HL-60 (cell line): ENCODE measurements around the gene PRR5.
A peak's percentile ranks its signal among the peaks of the same experiment; 100 is the strongest.

Experiments used
- DNase-seq, 2 experiments: peaks; one replicate each; pipeline ENCODE4 v3.0.0-alpha.2; 2010 to 2020; ENCODE audit warnings: low read depth in 1 of 2, low spot score in 1 of 2
- H3K27ac ChIP-seq: fragments of 250-450 bp; sonication (Bioruptor Pico); replicated peaks from 2 replicates; pipeline ENCODE4 v1.5.1; 2020; ENCODE audit warnings: mild to moderate bottlenecking, moderate library complexity
- H3K27me3 ChIP-seq: fragments of 250-450 bp; sonication (Bioruptor Pico); 2 replicates; pipeline ENCODE4 v1.5.1; 2021; ENCODE audit warnings: mild to moderate bottlenecking, moderate library complexity; ENCODE audit not compliant: insufficient read depth, poor library complexity, severe bottlenecking
- H3K4me3 ChIP-seq: replicated peaks from 2 replicates; pipeline ENCODE4 v1.5.1; 2011; ENCODE audit warnings: mild to moderate bottlenecking, control low read depth, low read length; ENCODE audit not compliant: insufficient read depth
- CTCF ChIP-seq: IDR thresholded peaks from one replicate; pipeline ENCODE4 v1.5.1; 2011; ENCODE audit warnings: low read length, control low read depth, inconsistent platforms; ENCODE audit not compliant: insufficient read depth
- GABPA ChIP-seq: IDR thresholded peaks from 2 replicates; pipeline ENCODE4 v1.6.1; 2012; ENCODE audit warnings: low read depth
- POLR2AphosphoS5 ChIP-seq: IDR thresholded peaks from 2 replicates; pipeline ENCODE4 v1.6.1; 2012; ENCODE audit warnings: low read depth
- REST ChIP-seq: IDR thresholded peaks from 2 replicates; pipeline ENCODE4 v1.6.1; 2012; ENCODE audit warnings: low read depth; ENCODE audit not compliant: insufficient replicate concordance
- SPI1 ChIP-seq: IDR thresholded peaks from 2 replicates; pipeline ENCODE4 v1.6.1; 2012; ENCODE audit warnings: low read depth, mild to moderate bottlenecking, borderline replicate concordance

Gene PRR5

GRCh38 chr22:44728761-44729324 lies 26.8 kb downstream of the PRR5 start:
- TF ChIP-seq REST (no peak), SPI1 (no peak), GABPA (no peak), CTCF (no peak), POLR2AphosphoS5 (no peak)
- H3K27me3 ChIP-seq, result no peaks in the 10 kb centered on the region
- H3K4me3 ChIP-seq, result no peak overlapping the region
- no peak for DNase-seq
- H3K27ac ChIP-seq, result peak overlapping the region; percentile 37

GRCh38 chr22:44729391-44730021 lies 27.5 kb downstream of the PRR5 start:
- no peak for TF ChIP-seq GABPA
- no peak for TF ChIP-seq POLR2AphosphoS5
- TF ChIP-seq SPI1, result no peak
- TF ChIP-seq REST, result no peak
- TF ChIP-seq CTCF, result no peak
- no peak overlapping the region for H3K4me3 ChIP-seq
- peak; percentile 10 to 61 for DNase-seq
- peak overlapping the region; percentile 37 for H3K27ac ChIP-seq
- H3K27me3 ChIP-seq, result no peaks in the 10 kb centered on the region

- Histone ChIP-seq H3K4me3 (no peak overlapping the region), H3K27me3 (no peaks in the 10 kb centered on the region), H3K27ac (no peak overlapping the region; the same call in 1 of the 2 replicates)
- DNase-seq, result no peak
- TF ChIP-seq REST (no peak), POLR2AphosphoS5 (no peak), CTCF (no peak), SPI1 (no peak), GABPA (no peak)
These were observed 28.0 kb downstream of the PRR5 start for GRCh38 chr22:44730022-44730393.
